Measurements from ENCODE around the gene PARD3.
"Not testable (repeated sequence)": the region's sequence is repeated elsewhere in the genome, so short reads cannot be mapped to it uniquely, and the experiment has no call there.

PARD3 gene

DNA sequence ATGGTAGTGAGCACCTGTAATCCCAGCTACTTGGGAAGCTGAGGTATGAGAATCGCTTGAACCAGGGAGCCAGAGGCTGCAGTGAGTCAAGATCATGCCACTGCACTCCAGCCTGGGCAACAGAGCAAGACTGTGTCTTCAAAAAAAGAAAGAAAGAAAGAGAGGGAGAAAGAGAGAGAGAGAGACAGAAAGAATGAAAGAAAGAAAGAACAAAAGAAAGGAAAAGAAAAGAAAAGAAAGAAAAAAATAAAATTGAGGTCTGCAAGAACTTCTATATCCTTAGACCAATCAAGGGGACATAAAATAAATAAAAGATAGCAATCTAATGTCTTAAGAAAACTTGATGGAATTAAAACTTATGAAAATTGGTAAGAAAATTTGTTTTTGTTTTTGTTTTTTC is 34.9 kb upstream of the PARD3 start:
- no peaks in the 10 kb centered on the region for H3K4me1 ChIP-seq (ENCODE audit: control insufficient read depth, insufficient read depth, low read length)
- 91 to 94% methylated on average over 1 of the region's 1 CpG for WGBS, 2 experiments
- no peaks in the 10 kb centered on the region for H3K36me3 ChIP-seq (ENCODE audit: control insufficient read depth, insufficient read depth, low read length)
- no peak overlapping the region for H3K4me3 ChIP-seq (ENCODE audit: insufficient read depth, low read depth, low read length)
- no peaks in the 10 kb centered on the region for H3K9me3 ChIP-seq (ENCODE audit: control insufficient read depth, low read length)
- H3K27me3 ChIP-seq (ENCODE audit: control insufficient read depth, insufficient read depth, low read length, poor library complexity, severe bottlenecking) = no peaks in the 10 kb centered on the region
- no peak overlapping the region for H3K27ac ChIP-seq (ENCODE audit: insufficient read depth, low read depth, low read length, poor library complexity, severe bottlenecking)

DNA sequence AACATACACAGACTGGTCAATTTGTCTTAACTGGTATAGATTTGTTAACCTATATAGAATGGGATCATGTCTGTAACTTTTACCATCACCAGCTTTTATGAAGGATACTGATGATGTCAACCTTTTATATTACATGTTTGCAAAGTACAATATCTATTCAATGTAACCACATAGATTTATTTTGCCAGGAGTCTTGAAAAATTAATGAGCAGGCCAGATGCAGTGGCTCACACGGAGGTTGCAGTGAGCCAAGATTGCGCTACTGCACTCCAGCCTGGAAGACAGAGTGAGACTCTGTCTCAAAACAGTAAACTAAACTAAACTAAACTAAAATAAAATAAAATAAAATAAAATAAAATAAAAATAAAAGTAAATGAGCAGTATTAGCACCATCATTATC is 30.0 kb upstream of the PARD3 start:
- no peak overlapping the region for H3K27ac ChIP-seq (ENCODE audit: insufficient read depth, low read depth, low read length, poor library complexity, severe bottlenecking)
- 94 to 95% methylated on average over 2 of the region's 2 CpGs for WGBS, 2 experiments
- no peak overlapping the region for H3K4me3 ChIP-seq (ENCODE audit: insufficient read depth, low read depth, low read length)
- H3K36me3 ChIP-seq (ENCODE audit: control insufficient read depth, insufficient read depth, low read length) = no peaks in the 10 kb centered on the region
- no peaks in the 10 kb centered on the region for H3K27me3 ChIP-seq (ENCODE audit: control insufficient read depth, insufficient read depth, low read length, poor library complexity, severe bottlenecking)
- H3K4me1 ChIP-seq (ENCODE audit: control insufficient read depth, insufficient read depth, low read length) = no peaks in the 10 kb centered on the region
- no peaks in the 10 kb centered on the region for H3K9me3 ChIP-seq (ENCODE audit: control insufficient read depth, low read length)

DNA sequence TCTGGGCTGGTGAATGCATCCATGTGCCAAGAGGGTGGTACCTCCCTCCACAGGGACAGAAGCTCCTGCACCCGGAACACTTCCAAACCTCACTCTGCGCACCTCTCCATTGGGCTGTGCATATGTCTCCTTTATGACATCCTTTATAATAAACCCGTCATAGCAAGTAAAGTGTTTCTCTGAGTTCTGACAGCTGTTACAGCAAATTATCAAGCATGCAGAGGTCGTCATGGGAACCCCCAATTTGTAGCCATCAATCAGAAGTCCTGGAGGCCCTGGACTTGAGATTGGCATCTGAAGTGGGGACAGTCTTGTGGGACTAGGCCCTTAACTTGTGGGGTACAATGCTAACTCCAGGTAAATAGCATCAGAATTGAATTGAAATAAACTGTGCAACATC is 29.4 kb upstream of the PARD3 start:
- Histone ChIP-seq H3K27me3 (ENCODE audit: control insufficient read depth, insufficient read depth, low read length, poor library complexity, severe bottlenecking) (no peaks in the 10 kb centered on the region), H3K27ac (ENCODE audit: insufficient read depth, low read depth, low read length, poor library complexity, severe bottlenecking) (no peak overlapping the region)
- 91 to 94% methylated on average over 4 of the region's 4 CpGs for WGBS, 2 experiments

DNA sequence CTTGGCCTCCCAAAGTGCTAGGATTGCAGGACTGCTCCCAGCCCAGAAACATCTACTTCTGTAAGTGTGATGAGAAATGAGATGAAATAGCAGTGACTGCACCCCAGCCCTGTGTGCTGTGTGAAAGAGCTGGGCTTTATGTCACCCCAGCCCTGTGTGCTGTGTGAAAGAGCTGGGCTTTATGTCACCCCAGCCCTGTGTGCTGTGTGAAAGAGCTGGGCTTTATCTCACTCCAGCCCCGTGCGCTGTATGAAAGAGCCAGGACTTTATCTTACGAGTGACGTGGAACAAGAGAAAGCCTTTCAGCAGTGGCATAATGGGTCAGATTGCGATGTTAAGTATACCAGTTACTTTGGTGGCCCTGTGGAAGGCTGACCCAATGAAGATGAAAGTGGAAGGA is 28.4 kb upstream of the PARD3 start:
- H3K27me3 ChIP-seq (ENCODE audit: control insufficient read depth, insufficient read depth, low read length, poor library complexity, severe bottlenecking); H3K27ac ChIP-seq (ENCODE audit: insufficient read depth, low read depth, low read length, poor library complexity, severe bottlenecking); H3K36me3 ChIP-seq (ENCODE audit: control insufficient read depth, insufficient read depth, low read length); H3K4me1 ChIP-seq (ENCODE audit: control insufficient read depth, insufficient read depth, low read length); H3K4me3 ChIP-seq (ENCODE audit: insufficient read depth, low read depth, low read length); H3K9me3 ChIP-seq (ENCODE audit: control insufficient read depth, low read length): not testable (repeated sequence)
- 88 to 90% methylated on average over 5 of the region's 5 CpGs for WGBS, 2 experiments

More for the DNA sequence above, 29.4 kb upstream of the PARD3 start:
- Histone ChIP-seq H3K4me3 (ENCODE audit: insufficient read depth, low read depth, low read length) (no peak overlapping the region), H3K4me1 (ENCODE audit: control insufficient read depth, insufficient read depth, low read length) (no peaks in the 10 kb centered on the region), H3K36me3 (ENCODE audit: control insufficient read depth, insufficient read depth, low read length) (no peaks in the 10 kb centered on the region), H3K9me3 (ENCODE audit: control insufficient read depth, low read length) (no peaks in the 10 kb centered on the region)

DNA sequence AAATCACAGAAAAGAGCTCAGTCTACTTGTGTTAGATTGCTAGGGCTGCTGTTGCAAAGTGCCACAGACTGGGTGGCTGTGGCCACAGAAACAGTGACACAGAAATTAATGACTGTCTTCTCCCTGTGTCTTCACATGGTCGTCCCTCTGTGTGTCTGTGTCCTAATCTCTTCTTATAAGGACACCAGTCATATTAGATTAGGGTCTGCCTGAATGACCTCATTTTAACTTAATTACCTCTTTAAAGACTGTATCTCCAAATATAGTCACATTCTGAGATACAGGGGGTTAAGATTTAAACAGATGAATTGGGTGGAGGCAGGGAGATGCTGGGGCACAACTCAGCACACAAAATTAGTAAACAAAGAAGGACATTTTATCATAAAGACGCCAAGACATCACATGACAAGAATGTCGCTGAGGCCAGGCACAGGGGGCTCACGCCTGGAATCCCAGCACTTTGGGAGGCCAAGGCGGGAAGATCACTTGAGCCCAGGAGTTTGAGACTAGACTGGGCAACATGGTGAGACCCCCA is 23.3 kb upstream of the PARD3 start:
- H3K4me3 ChIP-seq (ENCODE audit: insufficient read depth, low read depth, low read length) = no peak overlapping the region
- no peak overlapping the region for H3K27ac ChIP-seq (ENCODE audit: insufficient read depth, low read depth, low read length, poor library complexity, severe bottlenecking)
- no peaks in the 10 kb centered on the region for H3K27me3 ChIP-seq (ENCODE audit: control insufficient read depth, insufficient read depth, low read length, poor library complexity, severe bottlenecking)
- WGBS, 2 experiments = 87 to 90% methylated on average over 5 of the region's 5 CpGs
- no peaks in the 10 kb centered on the region for H3K36me3 ChIP-seq (ENCODE audit: control insufficient read depth, insufficient read depth, low read length)
- H3K9me3 ChIP-seq (ENCODE audit: control insufficient read depth, low read length) = no peaks in the 10 kb centered on the region
- H3K4me1 ChIP-seq (ENCODE audit: control insufficient read depth, insufficient read depth, low read length) = no peaks in the 10 kb centered on the region

DNA sequence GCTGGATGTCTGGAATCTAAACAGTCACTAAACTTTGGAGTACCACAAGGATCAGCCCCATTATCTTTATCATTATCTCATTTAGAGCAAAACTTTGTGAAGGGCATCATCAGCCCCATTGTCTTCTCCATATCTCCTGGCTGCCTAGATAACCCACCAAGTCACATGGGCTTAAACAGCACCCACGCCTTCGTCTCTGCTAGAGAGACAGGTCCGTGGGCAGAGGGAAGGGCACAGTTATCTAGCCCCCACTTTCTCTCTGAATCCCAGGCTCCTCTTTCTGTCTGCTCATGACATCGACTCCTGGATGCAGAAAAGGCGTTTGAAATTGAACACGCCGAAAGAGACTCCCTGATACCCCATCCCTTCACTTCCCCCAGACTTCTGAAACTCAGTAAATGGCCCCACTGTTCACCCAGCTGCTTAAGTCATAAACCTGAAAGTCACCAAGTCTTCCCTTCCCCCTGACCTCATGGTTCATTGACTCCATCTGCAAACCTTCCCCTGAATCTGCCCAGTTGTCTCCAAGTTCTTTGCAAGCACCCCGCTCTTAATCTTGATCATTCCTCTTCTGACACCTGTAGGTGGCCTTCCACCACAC is 20.9 kb upstream of the PARD3 start:
- no peaks in the 10 kb centered on the region for H3K4me1 ChIP-seq (ENCODE audit: control insufficient read depth, insufficient read depth, low read length)
- no peaks in the 10 kb centered on the region for H3K9me3 ChIP-seq (ENCODE audit: control insufficient read depth, low read length)
- WGBS, 2 experiments = 92 to 93% methylated on average over 8 of the region's 8 CpGs
- H3K27me3 ChIP-seq (ENCODE audit: control insufficient read depth, insufficient read depth, low read length, poor library complexity, severe bottlenecking) = no peaks in the 10 kb centered on the region
- H3K36me3 ChIP-seq (ENCODE audit: control insufficient read depth, insufficient read depth, low read length) = no peaks in the 10 kb centered on the region
- no peak overlapping the region for H3K4me3 ChIP-seq (ENCODE audit: insufficient read depth, low read depth, low read length)
- H3K27ac ChIP-seq (ENCODE audit: insufficient read depth, low read depth, low read length, poor library complexity, severe bottlenecking) = no peak overlapping the region

DNA sequence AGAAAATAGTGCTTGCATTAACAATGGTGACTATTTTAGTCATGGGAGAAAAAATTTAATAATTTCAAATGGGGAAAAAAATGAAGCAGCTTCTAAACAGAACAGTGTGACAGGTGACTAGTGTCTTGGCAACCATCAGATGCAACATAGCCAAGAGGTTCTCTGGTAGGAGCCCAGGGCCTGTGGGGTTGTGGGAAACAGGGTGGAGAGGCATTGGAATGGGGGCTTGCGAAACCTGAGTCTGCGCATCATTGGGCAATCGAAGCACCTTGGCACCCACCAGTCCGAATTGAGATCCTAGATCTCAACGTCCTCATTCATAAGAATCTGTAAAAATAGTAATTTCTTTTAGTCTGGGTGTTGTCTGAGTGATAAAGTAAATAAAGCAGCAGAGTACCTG is 19.2 kb upstream of the PARD3 start:
- H3K27me3 ChIP-seq (ENCODE audit: control insufficient read depth, insufficient read depth, low read length, poor library complexity, severe bottlenecking) = no peaks in the 10 kb centered on the region
- no peak overlapping the region for H3K4me3 ChIP-seq (ENCODE audit: insufficient read depth, low read depth, low read length)
- no peaks in the 10 kb centered on the region for H3K4me1 ChIP-seq (ENCODE audit: control insufficient read depth, insufficient read depth, low read length)
- H3K27ac ChIP-seq (ENCODE audit: insufficient read depth, low read depth, low read length, poor library complexity, severe bottlenecking) = no peak overlapping the region
- H3K36me3 ChIP-seq (ENCODE audit: control insufficient read depth, insufficient read depth, low read length) = no peaks in the 10 kb centered on the region
- 96% methylated on average over 5 of the region's 5 CpGs for WGBS, 2 experiments
- H3K9me3 ChIP-seq (ENCODE audit: control insufficient read depth, low read length) = no peaks in the 10 kb centered on the region

DNA sequence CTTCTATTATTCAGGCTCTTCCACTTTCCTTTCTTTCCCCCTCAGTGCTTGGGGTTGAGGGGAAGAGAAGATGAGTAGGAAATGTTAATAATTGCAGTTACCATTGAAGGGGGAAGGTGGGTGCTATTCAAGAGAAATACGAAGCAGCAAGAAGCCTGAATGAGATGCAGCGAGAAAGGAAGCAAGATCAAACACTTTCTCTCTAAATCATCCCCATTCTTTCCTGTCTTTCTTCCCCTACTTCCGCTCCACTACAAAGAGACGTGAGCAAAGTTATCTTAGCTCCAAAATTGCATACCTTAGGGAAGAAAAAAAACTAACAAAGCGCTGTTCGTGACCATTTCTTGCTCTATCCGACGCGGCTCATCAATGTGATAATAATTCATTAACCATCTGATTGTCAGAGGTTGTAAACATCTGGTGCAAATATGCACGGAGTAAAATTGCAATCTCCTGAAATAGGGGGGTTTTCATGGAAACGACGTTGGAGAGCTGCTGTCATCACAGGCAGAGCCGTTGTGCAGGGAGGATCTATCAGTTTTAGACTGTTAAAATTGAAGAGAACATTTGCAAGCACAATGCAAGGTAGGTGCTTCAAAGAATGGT is 15.2 kb upstream of the PARD3 start:
- Histone ChIP-seq H3K27ac (ENCODE audit: insufficient read depth, low read depth, low read length, poor library complexity, severe bottlenecking) (no peak overlapping the region), H3K9me3 (ENCODE audit: control insufficient read depth, low read length) (no peaks in the 10 kb centered on the region), H3K36me3 (ENCODE audit: control insufficient read depth, insufficient read depth, low read length) (no peaks in the 10 kb centered on the region), H3K4me3 (ENCODE audit: insufficient read depth, low read depth, low read length) (no peak overlapping the region), H3K4me1 (ENCODE audit: control insufficient read depth, insufficient read depth, low read length) (no peaks in the 10 kb centered on the region), H3K27me3 (ENCODE audit: control insufficient read depth, insufficient read depth, low read length, poor library complexity, severe bottlenecking) (no peaks in the 10 kb centered on the region)
- 69 to 71% methylated on average over 13 of the region's 13 CpGs for WGBS, 2 experiments

DNA sequence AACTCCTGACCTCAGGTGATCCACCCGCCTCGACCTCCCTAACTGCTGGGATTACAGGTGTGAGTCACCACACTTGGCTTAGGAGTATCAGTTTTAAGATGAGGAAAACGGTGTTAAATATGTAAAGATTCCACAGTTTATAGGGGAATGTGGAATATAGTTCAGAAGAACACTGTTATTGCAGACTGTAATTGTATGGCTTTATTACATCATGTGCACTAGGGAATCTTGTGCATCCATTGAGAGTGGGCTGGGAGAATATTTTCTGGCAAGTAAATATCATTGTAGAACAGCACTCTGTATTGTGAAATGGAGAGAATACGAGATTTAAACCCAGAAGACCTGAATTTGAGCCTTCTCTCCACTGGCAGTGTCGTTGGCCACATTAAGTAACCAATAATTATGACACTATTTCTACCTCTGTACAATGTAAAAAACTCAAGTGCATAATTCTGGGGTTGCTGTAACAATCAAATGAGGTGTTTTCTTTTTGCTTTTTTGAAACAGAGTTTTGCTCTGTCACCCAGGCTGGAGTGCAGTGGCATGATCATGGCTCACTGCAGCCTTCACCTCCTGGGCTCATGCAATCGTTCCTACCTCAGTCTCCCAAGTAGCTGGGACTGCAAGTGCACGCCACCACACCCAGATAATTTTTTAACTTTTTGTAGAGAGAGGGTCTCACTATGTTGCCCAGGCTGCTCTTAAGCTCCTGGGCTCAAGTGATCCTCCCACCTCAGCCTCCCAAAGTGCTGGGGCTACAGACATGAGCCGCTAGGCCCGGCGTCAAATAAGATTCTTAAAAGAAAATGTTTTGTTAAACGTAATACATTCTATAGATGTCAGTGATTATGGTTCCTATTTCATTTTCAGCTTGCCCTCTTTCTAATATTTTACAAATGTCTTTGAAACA is 12.0 kb upstream of the PARD3 start:
- Histone ChIP-seq H3K27me3 (ENCODE audit: control insufficient read depth, insufficient read depth, low read length, poor library complexity, severe bottlenecking) (no peaks in the 10 kb centered on the region), H3K4me1 (ENCODE audit: control insufficient read depth, insufficient read depth, low read length) (no peaks in the 10 kb centered on the region), H3K9me3 (ENCODE audit: control insufficient read depth, low read length) (no peaks in the 10 kb centered on the region), H3K4me3 (ENCODE audit: insufficient read depth, low read depth, low read length) (no peak overlapping the region), H3K36me3 (ENCODE audit: control insufficient read depth, insufficient read depth, low read length) (no peaks in the 10 kb centered on the region), H3K27ac (ENCODE audit: insufficient read depth, low read depth, low read length, poor library complexity, severe bottlenecking) (no peak overlapping the region)
- 90 to 93% methylated on average over 7 to 11 of the region's 11 CpGs for WGBS, 2 experiments

DNA sequence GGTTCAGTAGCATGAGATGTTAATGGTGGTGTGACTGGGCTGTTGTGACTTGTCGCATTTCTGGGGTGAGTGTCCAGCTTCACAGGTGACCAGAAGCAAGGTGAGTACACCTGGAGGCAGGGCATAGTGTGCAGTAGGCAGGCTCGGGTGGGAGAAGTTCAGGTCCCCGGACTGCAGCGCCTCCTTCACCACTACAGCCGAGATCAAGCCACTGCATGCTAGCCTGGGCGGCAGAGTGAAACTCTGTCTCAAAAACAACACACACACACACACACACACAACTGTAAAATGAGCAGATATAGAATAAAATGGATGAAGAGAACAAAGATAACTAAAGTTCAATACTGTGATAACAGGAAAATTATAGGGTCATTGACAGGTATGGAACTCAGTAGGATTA is 11.1 kb upstream of the PARD3 start:
- 59 to 72% methylated on average over 4 to 5 of the region's 6 CpGs for WGBS, 2 experiments
- no peak overlapping the region for H3K27ac ChIP-seq (ENCODE audit: insufficient read depth, low read depth, low read length, poor library complexity, severe bottlenecking)
- H3K4me3 ChIP-seq (ENCODE audit: insufficient read depth, low read depth, low read length) = no peak overlapping the region
- H3K27me3 ChIP-seq (ENCODE audit: control insufficient read depth, insufficient read depth, low read length, poor library complexity, severe bottlenecking) = no peaks in the 10 kb centered on the region
- no peaks in the 10 kb centered on the region for H3K9me3 ChIP-seq (ENCODE audit: control insufficient read depth, low read length)
- H3K4me1 ChIP-seq (ENCODE audit: control insufficient read depth, insufficient read depth, low read length) = no peaks in the 10 kb centered on the region
- H3K36me3 ChIP-seq (ENCODE audit: control insufficient read depth, insufficient read depth, low read length) = no peaks in the 10 kb centered on the region

Data from ectodermal cell (in vitro differentiated cells).